Peyer's patch (tissue), 4 donors: ENCODE measurements around the gene MINPP1. TPM values are rescaled to one million over a fixed set of nuclear protein-coding genes. Genes with fewer than 3 reads are reported as not detected.

Experiments used
- DNase-seq, 3 donors: peaks; one replicate each; pipeline ENCODE4 v3.0.0-alpha.2; 2017 to 2019
- H3K27ac ChIP-seq, 4 donors: fragments of 200-600 bp; sonication (generic); one replicate each; pipeline ENCODE4 v1.5.1; 2016 to 2019
- H3K27me3 ChIP-seq, 2 donors: fragments of 200-600 bp; sonication (generic); one replicate each; pipeline ENCODE4 v1.5.1; 2019
- H3K36me3 ChIP-seq, 3 donors: fragments of 200-600 bp; sonication (generic); one replicate each; pipeline ENCODE4 v1.5.1; 2016 to 2019
- H3K4me1 ChIP-seq, 4 donors: fragments of 200-600 bp; sonication (generic); one replicate each; pipeline ENCODE4 v1.5.1; 2016 to 2019
- H3K4me3 ChIP-seq, 4 donors: fragments of 200-600 bp; sonication (generic); 1 replicate in 3 of 4; 2 replicates in 1 of 4; pipeline ENCODE4 v1.5.1; 2016 to 2019; ENCODE audit warnings: mild to moderate bottlenecking in 1 of 4
- H3K9me3 ChIP-seq, 4 donors: fragments of 200-600 bp; sonication (generic); one replicate each; pipeline ENCODE4 v1.5.1; 2016 to 2019; ENCODE audit warnings: mild to moderate bottlenecking in 1 of 4
- CTCF ChIP-seq, 6 experiments: fragments of 450-650 bp in 4 of 6; fragments of 200-600 bp in 2 of 6; sonication (generic) in 1 of 6; IDR thresholded peaks; one replicate each; pipeline ENCODE4 v1.5.1; 2017 to 2019; ENCODE audit warnings: antibody characterized with exemption in 6 of 6, mild to moderate bottlenecking in 3 of 6, moderate library complexity in 1 of 6
- POLR2A ChIP-seq, 2 donors: fragments of 450-650 bp; IDR thresholded peaks; one replicate each; pipeline ENCODE4 v1.5.1; 2017; ENCODE audit warnings: antibody characterized with exemption in 2 of 2, mild to moderate bottlenecking in 2 of 2, moderate library complexity in 2 of 2
- total RNA-seq, 4 donors: library from RNA; depleted of rRNA; stranded (reverse); fragments of >200 nt; gene quantifications; one replicate each; pipeline ENCODE4 v1.1.0, GENCODE V29; 2016

MINPP1 gene
- total RNA-seq, 4 donors from 2014 or later, result 5.8 to 35.2 (median 20.6) TPM

GRCh38 chr10:87545783-87546182, 41.1 kb downstream of the MINPP1 start:
- peaks cover 0 to 6% (median 0%) of the 10 kb centered on the region in 4 donors for H3K9me3 ChIP-seq
- H3K27me3 ChIP-seq, result no peaks in the 10 kb centered on the region
- H3K27ac ChIP-seq, result no peak overlapping the region
- no peaks in the 10 kb centered on the region for H3K4me1 ChIP-seq
- H3K36me3 ChIP-seq, result peaks cover 0 to 19% (median 0%) of the 10 kb centered on the region in 3 donors
- no peak for DNase-seq
- TF ChIP-seq CTCF (IDR thresholded peaks at IDR 0.05) (no peak), POLR2A (IDR thresholded peaks at IDR 0.05) (no peak)
- H3K4me3 ChIP-seq, result no peak overlapping the region

GRCh38 chr10:87546210-87546609, 41.5 kb downstream of the MINPP1 start:
- peaks cover 0 to 6% (median 0%) of the 10 kb centered on the region in 4 donors for H3K9me3 ChIP-seq
- TF ChIP-seq CTCF (IDR thresholded peaks at IDR 0.05) (no peak), POLR2A (IDR thresholded peaks at IDR 0.05) (no peak)
- H3K4me1 ChIP-seq, result no peaks in the 10 kb centered on the region
- H3K4me3 ChIP-seq, result no peak overlapping the region
- H3K36me3 ChIP-seq, result peaks cover 0 to 19% (median 0%) of the 10 kb centered on the region in 3 donors
- DNase-seq, result peak in 1 of 3 donors; percentile 48
- H3K27me3 ChIP-seq, result no peaks in the 10 kb centered on the region
- no peak overlapping the region for H3K27ac ChIP-seq

- H3K4me1 ChIP-seq, result no peaks in the 10 kb centered on the region
- no peak overlapping the region for H3K4me3 ChIP-seq
- TF ChIP-seq CTCF (IDR thresholded peaks at IDR 0.05), result no peak
- no peak for TF ChIP-seq POLR2A (IDR thresholded peaks at IDR 0.05)
- H3K27ac ChIP-seq, result no peak overlapping the region
- H3K36me3 ChIP-seq, result peaks cover 0 to 18% (median 0%) of the 10 kb centered on the region in 3 donors
- H3K27me3 ChIP-seq, result no peaks in the 10 kb centered on the region
- no peak for DNase-seq
- peaks cover 0 to 6% (median 0%) of the 10 kb centered on the region in 4 donors for H3K9me3 ChIP-seq
These were observed 42.3 kb downstream of the MINPP1 start for GRCh38 chr10:87546971-87547413.

DNA sequence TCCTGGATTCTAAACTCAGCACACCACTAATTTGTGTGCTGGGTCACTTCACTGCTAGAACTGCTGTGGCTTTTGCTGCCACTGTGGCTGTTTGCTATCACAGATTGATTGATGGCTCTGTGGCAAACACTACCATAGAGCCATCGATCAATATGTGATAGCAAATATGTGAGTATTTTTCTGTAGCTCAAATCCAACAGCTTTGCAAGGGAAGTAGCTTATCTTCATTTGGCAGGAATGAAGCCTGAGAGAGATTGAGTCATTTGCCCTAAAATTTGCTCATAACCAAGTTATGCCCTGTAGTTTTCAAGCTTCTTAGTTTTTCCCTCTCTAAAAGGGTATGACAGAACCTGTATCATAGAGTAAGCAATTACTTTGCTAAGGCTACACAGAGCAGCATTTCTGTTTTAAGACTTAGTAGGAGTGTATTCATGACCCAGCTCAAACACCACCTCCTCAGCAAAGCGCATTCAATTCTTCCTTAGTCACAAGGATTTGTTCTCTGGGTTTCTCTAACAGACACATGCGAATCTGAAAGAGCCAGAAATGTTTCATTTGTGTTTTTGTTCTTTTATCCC, 43.1 kb downstream of the MINPP1 start:
- Histone ChIP-seq H3K4me3 (no peak overlapping the region), H3K4me1 (no peaks in the 10 kb centered on the region), H3K9me3 (peaks cover 0 to 6% (median 0%) of the 10 kb centered on the region in 4 donors), H3K27ac (no peak overlapping the region), H3K27me3 (no peaks in the 10 kb centered on the region), H3K36me3 (peaks cover 0 to 17% (median 0%) of the 10 kb centered on the region in 3 donors)
- TF ChIP-seq POLR2A (IDR thresholded peaks at IDR 0.05), result no peak
- TF ChIP-seq CTCF (IDR thresholded peaks at IDR 0.05), result no peak
- DNase-seq, result no peak

DNA sequence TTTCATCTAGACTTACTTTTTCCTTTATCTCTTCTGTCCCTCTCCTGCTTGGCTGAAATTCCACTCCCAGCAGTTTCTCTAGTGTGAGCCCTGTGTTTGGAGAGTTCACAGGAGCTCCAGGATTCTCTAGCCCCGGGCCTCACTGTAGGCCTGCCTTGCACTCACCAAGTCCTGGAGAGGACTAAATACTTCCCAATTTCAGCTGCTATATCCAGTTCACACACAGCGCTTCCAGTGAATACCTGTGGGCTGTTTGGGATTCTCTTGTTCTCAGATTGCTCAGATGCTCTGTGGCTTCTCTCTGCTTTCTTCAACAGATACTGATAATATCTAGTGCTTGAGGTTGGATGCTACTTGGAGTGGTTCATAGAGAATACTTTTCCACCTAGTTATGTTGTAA, 46.0 kb downstream of the MINPP1 start:
- Histone ChIP-seq H3K27me3 (no peaks in the 10 kb centered on the region), H3K9me3 (no peaks in the 10 kb centered on the region), H3K4me1 (no peaks in the 10 kb centered on the region), H3K27ac (no peak overlapping the region), H3K36me3 (peaks cover 0 to 14% (median 0%) of the 10 kb centered on the region in 3 donors), H3K4me3 (no peak overlapping the region)
- TF ChIP-seq POLR2A (IDR thresholded peaks at IDR 0.05) (no peak), CTCF (IDR thresholded peaks at IDR 0.05) (no peak)
- DNase-seq, result no peak
